Neutrophil (primary cell): ENCODE measurements around the gene GCAT.

Source experiments
- H3K27ac ChIP-seq: fragments of 200-600 bp; sonication (generic); 2 replicates; pipeline ENCODE4 v1.5.1; 2016; ENCODE audit warnings: mild to moderate bottlenecking, moderate library complexity
- H3K27me3 ChIP-seq: fragments of 200-600 bp; sonication (generic); 2 replicates; pipeline ENCODE4 v1.6.0; 2016; ENCODE audit warnings: mild to moderate bottlenecking
- H3K36me3 ChIP-seq: fragments of 200-600 bp; sonication (generic); 2 replicates; pipeline ENCODE4 v1.5.1; 2017
- H3K4me1 ChIP-seq, 2 experiments: fragments of 200-600 bp in 1 of 2; sonication (generic) in 1 of 2; 1 replicate in 1 of 2; 2 replicates in 1 of 2; pipeline versions ENCODE4 v1.5.1 to v1.6.1; 2013 to 2016; ENCODE audit warnings: low read depth in 1 of 2, low read length in 1 of 2, mild to moderate bottlenecking in 1 of 2, moderate library complexity in 1 of 2; ENCODE audit not compliant: control insufficient read depth in 1 of 2, insufficient read depth in 1 of 2
- H3K4me3 ChIP-seq, 2 experiments: fragments of 200-600 bp in 1 of 2; sonication (generic) in 1 of 2; 1 replicate in 1 of 2; 2 replicates in 1 of 2; pipeline ENCODE4 v1.5.1; 2013 to 2016; ENCODE audit warnings: low read depth in 1 of 2, low read length in 1 of 2, mild to moderate bottlenecking in 1 of 2, moderate library complexity in 1 of 2
- H3K9me3 ChIP-seq: fragments of 200-600 bp; sonication (generic); 2 replicates; pipeline ENCODE4 v1.5.1; 2016
- TF ChIP-seq, protein P1 (sequence below): fragments of 200-600 bp; sonication (generic); IDR thresholded peaks from 2 replicates; pipeline ENCODE4 v1.5.1; 2016; ENCODE audit warnings: antibody characterized with exemption

Gene GCAT

DNA sequence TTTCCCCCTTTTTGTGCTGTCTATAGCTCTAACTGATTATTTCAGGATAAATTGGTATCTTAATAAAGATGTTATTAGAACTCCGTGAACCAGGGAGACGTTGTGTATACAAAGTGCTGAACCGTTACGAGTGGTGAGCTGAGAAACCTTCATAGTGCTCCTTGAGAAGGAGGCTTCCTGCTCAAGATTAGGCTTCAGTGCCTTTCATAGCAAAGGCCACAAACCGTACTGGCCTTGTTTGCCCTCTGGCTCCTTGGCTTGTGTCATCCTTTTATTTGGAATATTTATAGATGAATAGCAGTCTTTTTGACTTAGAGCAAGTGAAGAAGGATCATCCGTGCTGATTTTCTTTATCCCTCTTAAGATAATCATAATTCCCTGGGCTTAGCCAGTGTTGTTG is 57.8 kb downstream of the GCAT start:
- Histone ChIP-seq H3K36me3 (peaks cover 92% of the 10 kb centered on the region), H3K27ac (no peak overlapping the region)

More for the DNA sequence above, 57.8 kb downstream of the GCAT start:
- H3K4me3 ChIP-seq = no peak overlapping the region
- TF ChIP-seq, protein P1, sequence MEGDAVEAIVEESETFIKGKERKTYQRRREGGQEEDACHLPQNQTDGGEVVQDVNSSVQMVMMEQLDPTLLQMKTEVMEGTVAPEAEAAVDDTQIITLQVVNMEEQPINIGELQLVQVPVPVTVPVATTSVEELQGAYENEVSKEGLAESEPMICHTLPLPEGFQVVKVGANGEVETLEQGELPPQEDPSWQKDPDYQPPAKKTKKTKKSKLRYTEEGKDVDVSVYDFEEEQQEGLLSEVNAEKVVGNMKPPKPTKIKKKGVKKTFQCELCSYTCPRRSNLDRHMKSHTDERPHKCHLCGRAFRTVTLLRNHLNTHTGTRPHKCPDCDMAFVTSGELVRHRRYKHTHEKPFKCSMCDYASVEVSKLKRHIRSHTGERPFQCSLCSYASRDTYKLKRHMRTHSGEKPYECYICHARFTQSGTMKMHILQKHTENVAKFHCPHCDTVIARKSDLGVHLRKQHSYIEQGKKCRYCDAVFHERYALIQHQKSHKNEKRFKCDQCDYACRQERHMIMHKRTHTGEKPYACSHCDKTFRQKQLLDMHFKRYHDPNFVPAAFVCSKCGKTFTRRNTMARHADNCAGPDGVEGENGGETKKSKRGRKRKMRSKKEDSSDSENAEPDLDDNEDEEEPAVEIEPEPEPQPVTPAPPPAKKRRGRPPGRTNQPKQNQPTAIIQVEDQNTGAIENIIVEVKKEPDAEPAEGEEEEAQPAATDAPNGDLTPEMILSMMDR = no peak
- H3K27me3 ChIP-seq = no peaks in the 10 kb centered on the region
- H3K4me1 ChIP-seq = no peaks in the 10 kb centered on the region
- H3K9me3 ChIP-seq = no peaks in the 10 kb centered on the region
